Peyer's patch (tissue), 4 donors: ENCODE data around the gene BCAS3. TPM values are rescaled to one million over a fixed set of nuclear protein-coding genes. Genes with fewer than 3 reads are reported as not detected.
A peak's percentile ranks its signal among the peaks of the same experiment; 100 is the strongest.

ENCODE experiments used
- DNase-seq, 3 donors: peaks; one replicate each; pipeline ENCODE4 v3.0.0-alpha.2; 2017 to 2019
- H3K27ac ChIP-seq, 4 donors: fragments of 200-600 bp; sonication (generic); one replicate each; pipeline ENCODE4 v1.5.1; 2016 to 2019
- H3K27me3 ChIP-seq, 2 donors: fragments of 200-600 bp; sonication (generic); one replicate each; pipeline ENCODE4 v1.5.1; 2019
- H3K36me3 ChIP-seq, 3 donors: fragments of 200-600 bp; sonication (generic); one replicate each; pipeline ENCODE4 v1.5.1; 2016 to 2019
- H3K4me1 ChIP-seq, 4 donors: fragments of 200-600 bp; sonication (generic); one replicate each; pipeline ENCODE4 v1.5.1; 2016 to 2019
- H3K4me3 ChIP-seq, 4 donors: fragments of 200-600 bp; sonication (generic); 1 replicate in 3 of 4; 2 replicates in 1 of 4; pipeline ENCODE4 v1.5.1; 2016 to 2019; ENCODE audit warnings: mild to moderate bottlenecking in 1 of 4
- H3K9me3 ChIP-seq, 4 donors: fragments of 200-600 bp; sonication (generic); one replicate each; pipeline ENCODE4 v1.5.1; 2016 to 2019; ENCODE audit warnings: mild to moderate bottlenecking in 1 of 4
- POLR2A ChIP-seq, 2 donors: fragments of 450-650 bp; IDR thresholded peaks; one replicate each; pipeline ENCODE4 v1.5.1; 2017; ENCODE audit warnings: antibody characterized with exemption in 2 of 2, mild to moderate bottlenecking in 2 of 2, moderate library complexity in 2 of 2
- total RNA-seq, 4 donors: library from RNA; depleted of rRNA; stranded (reverse); fragments of >200 nt; gene quantifications; one replicate each; pipeline ENCODE4 v1.1.0, GENCODE V29; 2016
- TF ChIP-seq, protein P1 (sequence below), 6 experiments: fragments of 450-650 bp in 4 of 6; fragments of 200-600 bp in 2 of 6; sonication (generic) in 1 of 6; IDR thresholded peaks; one replicate each; pipeline ENCODE4 v1.5.1; 2017 to 2019; ENCODE audit warnings: antibody characterized with exemption in 6 of 6, mild to moderate bottlenecking in 3 of 6, moderate library complexity in 1 of 6

Gene BCAS3
- total RNA-seq, 4 donors from 2014 or later: 25.7 to 109 (median 57.1) TPM

DNA sequence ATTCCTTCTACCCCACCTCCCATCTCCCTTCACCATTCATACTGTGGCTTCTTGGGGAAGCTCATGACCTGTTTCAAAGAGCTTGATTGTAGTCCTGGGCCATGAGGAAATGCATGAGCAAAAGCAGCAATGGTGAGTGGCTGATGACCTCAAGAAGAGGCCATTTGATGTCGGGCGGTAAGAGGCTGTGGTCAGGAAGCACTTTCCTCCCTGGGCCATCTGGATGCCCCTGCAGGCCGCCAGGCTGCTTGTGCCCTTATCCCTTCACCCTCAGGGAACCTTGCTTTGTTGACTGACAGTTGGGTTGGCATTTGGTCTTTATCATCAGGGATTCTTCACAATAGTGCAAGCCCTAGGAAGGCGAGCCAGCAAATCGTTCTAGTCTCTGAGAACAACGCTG lies 643.7 kb downstream of the BCAS3 start:
- H3K4me3 ChIP-seq: no peak overlapping the region
- no peak overlapping the region for H3K27ac ChIP-seq
- H3K36me3 ChIP-seq: no peaks in the 10 kb centered on the region
- TF ChIP-seq, protein P1, sequence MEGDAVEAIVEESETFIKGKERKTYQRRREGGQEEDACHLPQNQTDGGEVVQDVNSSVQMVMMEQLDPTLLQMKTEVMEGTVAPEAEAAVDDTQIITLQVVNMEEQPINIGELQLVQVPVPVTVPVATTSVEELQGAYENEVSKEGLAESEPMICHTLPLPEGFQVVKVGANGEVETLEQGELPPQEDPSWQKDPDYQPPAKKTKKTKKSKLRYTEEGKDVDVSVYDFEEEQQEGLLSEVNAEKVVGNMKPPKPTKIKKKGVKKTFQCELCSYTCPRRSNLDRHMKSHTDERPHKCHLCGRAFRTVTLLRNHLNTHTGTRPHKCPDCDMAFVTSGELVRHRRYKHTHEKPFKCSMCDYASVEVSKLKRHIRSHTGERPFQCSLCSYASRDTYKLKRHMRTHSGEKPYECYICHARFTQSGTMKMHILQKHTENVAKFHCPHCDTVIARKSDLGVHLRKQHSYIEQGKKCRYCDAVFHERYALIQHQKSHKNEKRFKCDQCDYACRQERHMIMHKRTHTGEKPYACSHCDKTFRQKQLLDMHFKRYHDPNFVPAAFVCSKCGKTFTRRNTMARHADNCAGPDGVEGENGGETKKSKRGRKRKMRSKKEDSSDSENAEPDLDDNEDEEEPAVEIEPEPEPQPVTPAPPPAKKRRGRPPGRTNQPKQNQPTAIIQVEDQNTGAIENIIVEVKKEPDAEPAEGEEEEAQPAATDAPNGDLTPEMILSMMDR (IDR thresholded peaks at IDR 0.05): no peak
- TF ChIP-seq POLR2A (IDR thresholded peaks at IDR 0.05): no peak
- no peaks in the 10 kb centered on the region for H3K4me1 ChIP-seq
- DNase-seq: no peak
- H3K27me3 ChIP-seq: no peaks in the 10 kb centered on the region
- no peaks in the 10 kb centered on the region for H3K9me3 ChIP-seq

DNA sequence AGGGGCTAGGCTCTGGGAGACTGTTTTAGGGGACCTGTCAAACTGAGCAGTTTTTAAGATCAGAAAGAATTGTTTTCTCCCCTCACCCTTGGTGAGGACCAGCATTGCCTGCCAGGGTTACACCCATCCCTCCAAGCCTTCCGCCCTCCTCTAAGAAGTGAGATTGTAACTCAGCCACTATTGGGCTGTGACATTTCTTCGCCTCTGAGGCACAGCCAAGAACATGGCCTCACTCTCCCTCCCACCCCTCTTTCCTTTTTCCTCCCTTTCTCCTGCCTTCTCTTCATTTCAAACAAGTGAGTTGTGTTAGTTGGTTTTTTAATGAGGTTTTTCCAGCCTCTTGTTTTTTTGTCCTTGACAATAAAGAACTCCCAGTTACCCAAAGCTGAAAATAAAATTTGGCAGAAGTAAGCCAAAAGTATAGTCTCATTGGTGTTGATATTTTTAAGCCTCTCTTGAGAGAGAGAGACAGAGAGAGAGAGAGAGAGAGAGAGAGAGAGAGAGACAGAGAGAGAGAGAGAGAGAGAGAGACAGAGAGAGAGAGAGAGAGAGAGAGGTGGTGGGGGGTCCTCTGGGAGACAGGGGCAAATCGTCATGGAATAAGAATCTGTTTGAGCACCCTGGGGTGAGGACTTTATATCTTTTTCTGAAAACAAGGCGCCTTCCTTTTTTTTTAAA lies 644.8 kb downstream of the BCAS3 start:
- DNase-seq: no peak
- Histone ChIP-seq H3K4me3 (no peak overlapping the region), H3K27me3 (no peaks in the 10 kb centered on the region), H3K36me3 (no peaks in the 10 kb centered on the region), H3K4me1 (no peaks in the 10 kb centered on the region), H3K27ac (no peak overlapping the region), H3K9me3 (no peaks in the 10 kb centered on the region)
- TF ChIP-seq POLR2A (IDR thresholded peaks at IDR 0.05): no peak
- TF ChIP-seq, protein P1 (IDR thresholded peaks at IDR 0.05): no peak

GRCh38 chr17:61323003-61323908 lies 645.6 kb downstream of the BCAS3 start:
- no peak for TF ChIP-seq POLR2A (IDR thresholded peaks at IDR 0.05)
- Histone ChIP-seq H3K4me1 (no peaks in the 10 kb centered on the region), H3K4me3 (no peak overlapping the region), H3K36me3 (no peaks in the 10 kb centered on the region), H3K27ac (peak overlapping the region in 2 of 4 donors; percentile 27 to 33), H3K9me3 (no peaks in the 10 kb centered on the region), H3K27me3 (no peaks in the 10 kb centered on the region)
- no peak for DNase-seq

- Histone ChIP-seq H3K27me3 (no peaks in the 10 kb centered on the region), H3K9me3 (no peaks in the 10 kb centered on the region), H3K4me1 (no peaks in the 10 kb centered on the region), H3K27ac (peak overlapping the region in 1 of 4 donors; percentile 27), H3K4me3 (no peak overlapping the region), H3K36me3 (no peaks in the 10 kb centered on the region)
- DNase-seq: no peak
- TF ChIP-seq POLR2A (IDR thresholded peaks at IDR 0.05): no peak
- TF ChIP-seq, protein P1 (IDR thresholded peaks at IDR 0.05): no peak
Measured at GRCh38 chr17:61323909-61324868, 646.5 kb downstream of the BCAS3 start.

DNA sequence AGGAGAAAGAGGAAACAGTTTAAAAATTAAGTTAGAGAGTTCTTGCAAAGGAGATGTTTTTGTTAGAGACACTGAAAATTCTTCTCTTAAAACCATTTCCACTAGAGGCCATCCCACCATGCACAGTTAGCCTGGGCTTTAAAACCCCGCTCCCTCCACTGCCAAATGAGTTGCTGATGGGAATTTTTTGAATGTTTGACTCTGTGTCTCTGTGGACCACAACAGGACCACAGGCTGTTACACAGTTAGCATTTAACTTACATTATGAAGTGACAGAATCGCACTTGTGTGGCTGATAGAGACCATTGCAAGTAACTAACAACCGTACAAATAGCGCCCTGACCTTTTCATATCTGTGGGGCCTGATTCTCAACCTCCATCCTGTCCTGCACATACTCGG lies 647.3 kb downstream of the BCAS3 start:
- no peaks in the 10 kb centered on the region for H3K4me1 ChIP-seq
- H3K27me3 ChIP-seq: no peaks in the 10 kb centered on the region
- no peaks in the 10 kb centered on the region for H3K36me3 ChIP-seq
- peak overlapping the region in 1 of 4 donors; percentile 4 for H3K27ac ChIP-seq
- H3K9me3 ChIP-seq: no peaks in the 10 kb centered on the region
- no peak for DNase-seq
- H3K4me3 ChIP-seq: no peak overlapping the region
- TF ChIP-seq POLR2A (IDR thresholded peaks at IDR 0.05): no peak
- TF ChIP-seq, protein P1 (IDR thresholded peaks at IDR 0.05): no peak
